Trophoblast cell (in vitro differentiated cells and primary cell): Measurements from ENCODE around the gene SOS1.
"Not testable (repeated sequence)": the region's sequence is repeated elsewhere in the genome, so short reads cannot be mapped to it uniquely, and the experiment has no call there.

Experiments used
- DNase-seq, 2 donors: peaks; one replicate each; pipeline ENCODE4 v3.0.0-alpha.2; 2016
- H2AFZ ChIP-seq: 2 replicates; pipeline ENCODE4 v1.6.1; 2013; ENCODE audit warnings: low read length, moderate library complexity, mild to moderate bottlenecking; ENCODE audit not compliant: insufficient read depth, poor library complexity
- H2AK5ac ChIP-seq: 2 replicates; pipeline ENCODE4 v1.6.1; 2013; ENCODE audit warnings: mild to moderate bottlenecking, low read length
- H2BK120ac ChIP-seq: 2 replicates; pipeline ENCODE4 v1.6.1; 2013; ENCODE audit warnings: low read length, mild to moderate bottlenecking, moderate library complexity; ENCODE audit not compliant: insufficient read depth, poor library complexity
- H2BK12ac ChIP-seq: 2 replicates; pipeline ENCODE4 v1.6.1; 2013; ENCODE audit warnings: mild to moderate bottlenecking, low read length, moderate library complexity
- H2BK5ac ChIP-seq: 2 replicates; pipeline ENCODE4 v1.6.1; 2013; ENCODE audit warnings: low read length, low read depth, moderate library complexity, mild to moderate bottlenecking; ENCODE audit not compliant: poor library complexity
- H3K14ac ChIP-seq: 2 replicates; pipeline ENCODE4 v1.6.1; 2013; ENCODE audit warnings: mild to moderate bottlenecking, low read length
- H3K18ac ChIP-seq: 2 replicates; pipeline ENCODE4 v1.6.1; 2013; ENCODE audit warnings: mild to moderate bottlenecking, low read length
- H3K23ac ChIP-seq: 2 replicates; pipeline ENCODE4 v1.6.1; 2013; ENCODE audit warnings: low read length
- H3K27ac ChIP-seq: 2 replicates; pipeline ENCODE4 v1.5.1; 2013; ENCODE audit warnings: low read depth, mild to moderate bottlenecking, inconsistent platforms, low read length, moderate library complexity
- H3K27me3 ChIP-seq: 2 replicates; pipeline ENCODE4 v1.6.1; 2013; ENCODE audit warnings: inconsistent platforms, mild to moderate bottlenecking, low read length, moderate library complexity; ENCODE audit not compliant: insufficient read depth
- H3K36me3 ChIP-seq, 2 experiments: 1 replicate in 1 of 2; 2 replicates in 1 of 2; pipeline ENCODE4 v1.6.1; 2013; ENCODE audit warnings: low read length in 2 of 2, mild to moderate bottlenecking in 2 of 2, moderate library complexity in 1 of 2; ENCODE audit not compliant: insufficient read depth in 2 of 2, control insufficient read depth in 1 of 2
- H3K4ac ChIP-seq: 2 replicates; pipeline ENCODE4 v1.6.1; 2013; ENCODE audit warnings: low read depth, mild to moderate bottlenecking, low read length, moderate library complexity
- H3K4me1 ChIP-seq, 2 experiments: 1 replicate in 1 of 2; 2 replicates in 1 of 2; pipeline ENCODE4 v1.6.1; 2013; ENCODE audit warnings: low read length in 2 of 2, mild to moderate bottlenecking in 2 of 2, moderate library complexity in 1 of 2; ENCODE audit not compliant: insufficient read depth in 2 of 2, control insufficient read depth in 1 of 2
- H3K4me2 ChIP-seq: 2 replicates; pipeline ENCODE4 v1.6.1; 2013; ENCODE audit warnings: inconsistent platforms, mild to moderate bottlenecking, low read length, moderate library complexity
- H3K4me3 ChIP-seq: 2 replicates; pipeline ENCODE4 v1.5.1; 2013; ENCODE audit warnings: mild to moderate bottlenecking, low read depth, low read length, inconsistent platforms
- H3K79me1 ChIP-seq: one replicate; pipeline ENCODE4 v1.6.1; 2013; ENCODE audit warnings: low read length
- H3K79me2 ChIP-seq: 2 replicates; pipeline ENCODE4 v1.6.1; 2013; ENCODE audit warnings: low read length, mild to moderate bottlenecking; ENCODE audit not compliant: control insufficient read depth, insufficient read depth, poor library complexity
- H3K9ac ChIP-seq: 2 replicates; pipeline ENCODE4 v1.6.1; 2013; ENCODE audit warnings: mild to moderate bottlenecking, low read length
- H3K9me3 ChIP-seq: 2 replicates; pipeline ENCODE4 v1.6.1; 2013; ENCODE audit warnings: low read depth, mild to moderate bottlenecking, control low read depth, inconsistent platforms, low read length; ENCODE audit not compliant: insufficient read depth
- H4K12ac ChIP-seq: 2 replicates; pipeline ENCODE4 v1.6.1; 2013; ENCODE audit warnings: low read depth, mild to moderate bottlenecking, low read length, moderate library complexity
- H4K8ac ChIP-seq: 2 replicates; pipeline ENCODE4 v1.6.1; 2013; ENCODE audit warnings: low read depth, mild to moderate bottlenecking, low read length, moderate library complexity
- H4K91ac ChIP-seq: one replicate; pipeline ENCODE4 v1.6.1; 2013; ENCODE audit warnings: low read depth, mild to moderate bottlenecking, low read length, moderate library complexity
- WGBS: extraction: QIAGEN DNeasy Blood & Tissue Kit; methylation state at CpG from one replicate; pipeline ENCODE4 v1.1.7; 2013; ENCODE audit warnings: missing lambda C conversion rate; ENCODE audit not compliant: insufficient read length, insufficient coverage; ENCODE audit errors: extremely low coverage; 5-methylcytosine and 5-hydroxymethylcytosine counted together

The SOS1 gene

DNA sequence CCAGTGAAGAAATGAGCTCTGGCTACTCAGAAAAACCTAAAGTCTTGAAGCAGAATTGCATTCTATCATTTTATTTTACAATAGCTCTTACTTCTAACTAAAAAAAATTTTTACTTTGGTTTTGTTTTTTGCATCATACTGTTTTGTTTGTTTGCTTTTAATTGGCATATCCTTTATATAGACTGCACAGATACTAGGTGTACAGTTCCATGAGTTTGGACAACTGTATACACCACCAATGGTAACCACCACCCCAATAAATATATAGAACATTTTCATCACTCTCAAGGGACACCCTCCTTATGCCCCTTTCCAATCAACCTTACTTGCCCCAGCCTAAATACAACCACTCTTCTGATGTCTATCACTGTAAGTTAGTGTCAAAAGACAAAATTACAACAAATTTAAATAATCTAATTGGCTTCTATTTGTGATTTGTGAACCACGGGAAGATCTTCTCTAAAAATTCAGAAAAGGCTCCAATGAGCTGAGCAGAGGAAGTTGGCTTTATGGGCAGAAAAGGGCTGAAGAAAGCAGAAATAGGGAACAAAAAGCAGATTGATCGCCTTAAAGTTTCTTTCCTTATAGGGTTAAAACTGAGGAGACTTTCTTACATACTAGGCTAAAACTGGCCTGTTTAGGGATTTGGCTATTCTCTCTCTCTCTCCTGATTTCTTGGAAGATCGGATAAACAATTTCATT, 22.2 kb upstream of the SOS1 start:
- no peak overlapping the region for H3K4ac ChIP-seq
- no peak for DNase-seq

DNA sequence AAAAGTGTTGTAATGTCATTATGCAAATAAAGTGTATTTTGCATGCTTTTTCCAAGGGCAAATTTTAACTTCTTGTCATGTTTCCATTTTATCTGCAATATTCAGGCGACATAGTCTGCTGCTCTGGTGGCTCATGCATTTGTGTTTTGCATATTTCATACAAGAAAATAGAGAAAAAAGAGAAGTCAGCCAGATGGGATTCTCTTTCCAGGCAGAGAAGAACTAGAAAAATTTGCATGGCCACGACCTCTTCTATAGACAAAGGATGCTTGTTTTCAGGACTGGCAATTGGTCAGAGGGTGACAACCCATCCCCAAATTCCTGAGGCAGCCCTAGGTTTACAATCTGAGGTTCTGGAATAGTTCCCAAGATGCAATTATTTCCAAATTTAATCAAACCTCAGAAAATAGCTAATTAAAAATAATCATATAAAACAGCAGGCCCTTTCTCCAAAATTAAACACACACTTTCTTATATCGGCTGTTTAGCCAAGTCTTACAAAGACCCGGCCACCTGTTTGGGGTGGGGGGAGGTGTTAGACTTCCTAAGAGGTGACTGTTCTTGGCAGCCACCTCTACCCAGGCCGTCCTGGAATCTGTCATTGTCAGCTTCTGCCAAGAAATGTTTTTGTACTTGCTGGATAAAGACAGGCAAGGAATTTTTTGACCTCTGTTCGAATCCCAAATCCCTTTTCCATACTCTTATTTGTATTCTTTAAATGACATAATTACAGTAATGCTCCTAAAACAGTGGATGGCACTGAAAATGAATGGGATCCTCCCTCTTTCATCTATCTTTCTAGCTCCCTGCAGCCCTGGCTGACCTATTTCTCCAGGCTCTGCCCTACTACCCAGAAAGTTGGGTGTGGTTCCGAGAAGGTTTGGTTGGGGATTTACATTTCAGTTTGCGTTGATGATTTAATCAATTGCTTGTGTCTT, 20.8 kb upstream of the SOS1 start:
- no peak overlapping the region for H4K91ac ChIP-seq
- no peaks in the 10 kb centered on the region for H3K9me3 ChIP-seq
- no peaks in the 10 kb centered on the region for H3K36me3 ChIP-seq
- H3K27me3 ChIP-seq = no peaks in the 10 kb centered on the region
- no peak overlapping the region for H3K9ac ChIP-seq
- H4K12ac ChIP-seq = no peak overlapping the region
- H3K4me3 ChIP-seq = no peak overlapping the region
- DNase-seq = peak in 1 of 2 donors; percentile 12
- H3K23ac ChIP-seq = no peak overlapping the region
- H3K4ac ChIP-seq = no peak overlapping the region
- H2AFZ ChIP-seq = no peak overlapping the region
- H2BK120ac ChIP-seq = no peak overlapping the region
- H3K27ac ChIP-seq = no peak overlapping the region
- H2BK12ac ChIP-seq = no peak overlapping the region
- H3K79me2 ChIP-seq = no peaks in the 10 kb centered on the region
- H3K18ac ChIP-seq = no peak overlapping the region
- no peak overlapping the region for H3K14ac ChIP-seq
- H3K4me1 ChIP-seq = peaks cover 2% of the 10 kb centered on the region in 2 experiments
- no peaks in the 10 kb centered on the region for H3K79me1 ChIP-seq
- no peak overlapping the region for H3K4me2 ChIP-seq
- no peak overlapping the region for H2AK5ac ChIP-seq
- no peak overlapping the region for H2BK5ac ChIP-seq
- H4K8ac ChIP-seq = no peak overlapping the region
- no CpG with 5 or more reads among the region's 8 CpGs for WGBS

More for the DNA sequence above, 22.2 kb upstream of the SOS1 start:
- Histone ChIP-seq H3K14ac (no peak overlapping the region), H4K91ac (no peak overlapping the region), H3K4me1 (peaks cover 2% of the 10 kb centered on the region in 2 experiments), H2AK5ac (no peak overlapping the region), H3K9me3 (no peaks in the 10 kb centered on the region), H2AFZ (no peak overlapping the region), H2BK12ac (no peak overlapping the region), H3K79me2 (no peaks in the 10 kb centered on the region), H3K9ac (no peak overlapping the region), H3K79me1 (no peaks in the 10 kb centered on the region), H4K12ac (no peak overlapping the region), H2BK5ac (no peak overlapping the region), H3K36me3 (no peaks in the 10 kb centered on the region), H3K27ac (no peak overlapping the region), H3K4me3 (no peak overlapping the region), H2BK120ac (no peak overlapping the region), H3K4me2 (no peak overlapping the region), H3K18ac (no peak overlapping the region), H4K8ac (no peak overlapping the region), H3K23ac (no peak overlapping the region), H3K27me3 (no peaks in the 10 kb centered on the region)
- WGBS = no CpG with 5 or more reads among the region's 3 CpGs

DNA sequence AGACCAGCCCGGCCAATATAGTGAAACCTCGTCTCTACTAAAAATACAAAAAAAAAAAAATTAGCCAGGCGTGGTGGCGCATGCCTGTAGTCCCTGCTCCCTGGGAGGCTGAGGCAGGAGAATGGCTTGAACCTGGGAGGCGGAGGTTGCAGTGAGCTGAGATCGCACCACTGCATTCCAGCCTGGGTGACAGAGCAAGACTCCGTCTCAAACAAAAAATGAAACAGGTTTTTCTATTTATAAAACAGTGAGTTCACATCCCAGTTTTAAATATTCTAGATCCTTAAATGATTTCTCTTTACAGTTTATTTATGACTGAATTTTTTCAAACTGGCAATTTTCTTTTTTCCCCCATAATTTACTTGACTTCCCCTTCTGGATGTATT, 20.1 kb upstream of the SOS1 start:
- H3K9me3 ChIP-seq, H3K27ac ChIP-seq, H2AFZ ChIP-seq, H3K36me3 ChIP-seq, H2BK5ac ChIP-seq, H4K91ac ChIP-seq, H3K23ac ChIP-seq, H4K8ac ChIP-seq, H3K9ac ChIP-seq, H4K12ac ChIP-seq, H2BK120ac ChIP-seq, H3K4me2 ChIP-seq, H3K4me3 ChIP-seq, H3K14ac ChIP-seq, H3K4me1 ChIP-seq, H3K4ac ChIP-seq, H2BK12ac ChIP-seq, H3K27me3 ChIP-seq, H3K79me1 ChIP-seq, H2AK5ac ChIP-seq, H3K79me2 ChIP-seq, H3K18ac ChIP-seq: not testable (repeated sequence)
- no CpG with 5 or more reads among the region's 7 CpGs for WGBS
- DNase-seq = peak in 1 of 2 donors; percentile 21

DNA sequence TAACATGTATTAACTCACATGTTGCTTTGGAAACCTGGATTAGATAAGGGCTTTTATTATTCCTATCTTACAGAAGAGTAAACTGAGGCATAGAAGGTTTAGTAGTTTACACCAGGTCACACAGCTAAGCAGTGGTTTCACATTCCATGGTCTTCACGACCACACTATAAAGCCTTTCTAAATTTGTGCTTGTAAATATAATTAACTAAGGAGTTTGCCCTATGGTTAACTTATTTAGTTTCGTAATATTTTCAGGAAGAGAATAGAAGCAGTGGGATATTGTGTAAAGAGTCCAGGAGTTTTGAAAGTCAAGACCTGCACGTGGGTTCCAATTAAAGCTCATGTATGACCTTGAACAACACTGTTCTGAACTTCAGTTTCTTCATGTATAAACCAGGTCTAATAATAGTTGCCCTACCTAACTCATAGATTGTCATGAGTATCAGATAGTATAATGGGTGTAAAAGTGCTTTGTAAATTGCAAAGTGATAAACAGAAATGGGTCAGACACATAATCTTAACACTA, 19.5 kb upstream of the SOS1 start:
- no peaks in the 10 kb centered on the region for H3K9me3 ChIP-seq
- H3K36me3 ChIP-seq = no peaks in the 10 kb centered on the region
- H3K79me2 ChIP-seq = no peaks in the 10 kb centered on the region
- no peak overlapping the region for H4K91ac ChIP-seq
- H3K14ac ChIP-seq = no peak overlapping the region
- no peak overlapping the region for H3K18ac ChIP-seq
- no peak overlapping the region for H3K4me2 ChIP-seq
- H3K27me3 ChIP-seq = no peaks in the 10 kb centered on the region
- no peak overlapping the region for H3K27ac ChIP-seq
- H2BK12ac ChIP-seq = no peak overlapping the region
- no peak overlapping the region for H2BK120ac ChIP-seq
- H2AFZ ChIP-seq = no peak overlapping the region
- H3K4me3 ChIP-seq = no peak overlapping the region
- no peak overlapping the region for H3K9ac ChIP-seq
- H2BK5ac ChIP-seq = no peak overlapping the region
- H3K79me1 ChIP-seq = no peaks in the 10 kb centered on the region
- no peak overlapping the region for H3K23ac ChIP-seq
- no peak overlapping the region for H2AK5ac ChIP-seq
- H4K12ac ChIP-seq = no peak overlapping the region
- no CpG with 5 or more reads among the region's 3 CpGs for WGBS
- H3K4me1 ChIP-seq = peaks cover 2% of the 10 kb centered on the region in 2 experiments
- H3K4ac ChIP-seq = no peak overlapping the region
- no peak overlapping the region for H4K8ac ChIP-seq
- peak in 1 of 2 donors; percentile 10 for DNase-seq
